ENCODE results near the gene AGTPBP1.

The AGTPBP1 gene

GRCh38 chr9:85524531-85524930 is 217.2 kb downstream of the AGTPBP1 start:
- Histone ChIP-seq H2AFZ (ENCODE audit: low read depth, low read length) (no peak overlapping the region), H3K27ac (ENCODE audit: low read length) (no peak overlapping the region), H3K4me1 (ENCODE audit: insufficient read depth, low read length) (no peaks in the 10 kb centered on the region), H3K9me3 (ENCODE audit: insufficient read depth, low read length, severe bottlenecking) (no peaks in the 10 kb centered on the region), H3K36me3 (ENCODE audit: insufficient read depth, low read length) (no peaks in the 10 kb centered on the region), H3K9ac (ENCODE audit: low read depth, low read length) (no peak overlapping the region), H3K4me3 (ENCODE audit: low read depth in 1 of 2, low read length in 2 of 2) (no peak overlapping the region), H3K27me3 (ENCODE audit: insufficient read depth, low read length, poor library complexity) (no peaks in the 10 kb centered on the region), H3K4me2 (ENCODE audit: insufficient read depth, low read length) (no peak overlapping the region), H4K20me1 (ENCODE audit: insufficient read depth, low read length) (no peaks in the 10 kb centered on the region), H3K79me2 (ENCODE audit: insufficient read depth, low read length) (no peaks in the 10 kb centered on the region)
- DNase-seq, result no peak
- no peak for ATAC-seq (ENCODE audit: insufficient read depth, low read depth)
- TF ChIP-seq CTCF (IDR thresholded peaks at IDR 0.05; ENCODE audit: borderline replicate concordance, extremely low read depth, low read length, poor library complexity, severe bottlenecking) (no peak), EZH2 (IDR thresholded peaks at IDR 0.05; ENCODE audit: borderline replicate concordance, low read depth, low read length, severe bottlenecking) (no peak)

- Histone ChIP-seq H3K27ac (ENCODE audit: low read length) (no peak overlapping the region), H3K4me3 (ENCODE audit: low read depth in 1 of 2, low read length in 2 of 2) (no peak overlapping the region), H3K4me1 (ENCODE audit: insufficient read depth, low read length) (no peaks in the 10 kb centered on the region), H3K9me3 (ENCODE audit: insufficient read depth, low read length, severe bottlenecking) (no peaks in the 10 kb centered on the region), H3K9ac (ENCODE audit: low read depth, low read length) (no peak overlapping the region), H3K36me3 (ENCODE audit: insufficient read depth, low read length) (no peaks in the 10 kb centered on the region), H3K79me2 (ENCODE audit: insufficient read depth, low read length) (no peaks in the 10 kb centered on the region), H3K27me3 (ENCODE audit: insufficient read depth, low read length, poor library complexity) (no peaks in the 10 kb centered on the region), H3K4me2 (ENCODE audit: insufficient read depth, low read length) (no peak overlapping the region), H4K20me1 (ENCODE audit: insufficient read depth, low read length) (no peaks in the 10 kb centered on the region), H2AFZ (ENCODE audit: low read depth, low read length) (no peak overlapping the region)
- DNase-seq (no peak), ATAC-seq (ENCODE audit: insufficient read depth, low read depth) (no peak)
- no peak for TF ChIP-seq EZH2 (IDR thresholded peaks at IDR 0.05; ENCODE audit: borderline replicate concordance, low read depth, low read length, severe bottlenecking)
- no peak for TF ChIP-seq CTCF (IDR thresholded peaks at IDR 0.05; ENCODE audit: borderline replicate concordance, extremely low read depth, low read length, poor library complexity, severe bottlenecking)
Measured at GRCh38 chr9:85523202-85523601, 218.6 kb downstream of the AGTPBP1 start.

- no peak overlapping the region for H3K4me2 ChIP-seq (ENCODE audit: insufficient read depth, low read length)
- no peak for DNase-seq
- no peaks in the 10 kb centered on the region for H3K27me3 ChIP-seq (ENCODE audit: insufficient read depth, low read length, poor library complexity)
- H3K27ac ChIP-seq (ENCODE audit: low read length), result no peak overlapping the region
- H3K4me1 ChIP-seq (ENCODE audit: insufficient read depth, low read length), result no peaks in the 10 kb centered on the region
- no peak overlapping the region for H3K9ac ChIP-seq (ENCODE audit: low read depth, low read length)
- ATAC-seq (ENCODE audit: insufficient read depth, low read depth), result no peak
- TF ChIP-seq EZH2 (IDR thresholded peaks at IDR 0.05; ENCODE audit: borderline replicate concordance, low read depth, low read length, severe bottlenecking), result no peak
- TF ChIP-seq CTCF (IDR thresholded peaks at IDR 0.05; ENCODE audit: borderline replicate concordance, extremely low read depth, low read length, poor library complexity, severe bottlenecking), result no peak
- H3K79me2 ChIP-seq (ENCODE audit: insufficient read depth, low read length), result no peaks in the 10 kb centered on the region
- H3K9me3 ChIP-seq (ENCODE audit: insufficient read depth, low read length, severe bottlenecking), result no peaks in the 10 kb centered on the region
- H4K20me1 ChIP-seq (ENCODE audit: insufficient read depth, low read length), result no peaks in the 10 kb centered on the region
- H2AFZ ChIP-seq (ENCODE audit: low read depth, low read length), result no peak overlapping the region
- H3K36me3 ChIP-seq (ENCODE audit: insufficient read depth, low read length), result no peaks in the 10 kb centered on the region
- H3K4me3 ChIP-seq (ENCODE audit: low read depth in 1 of 2, low read length in 2 of 2), result no peak overlapping the region
Measured at GRCh38 chr9:85522459-85523092, 219.2 kb downstream of the AGTPBP1 start.

Measured in DND-41 (cell line).